Fibroblast of skin of right quadriceps (primary cell): ENCODE measurements around the gene CXCL10.
A peak's percentile ranks its signal among the peaks of the same experiment; 100 is the strongest.
"Not testable (repeated sequence)": the region's sequence is repeated elsewhere in the genome, so short reads cannot be mapped to it uniquely, and the experiment has no call there.

Source experiments
- DNase-seq: peaks from one replicate; pipeline ENCODE4 v3.0.0-alpha.2; 2013

The CXCL10 gene

GRCh38 chr4:76023389-76023788 lies at the start of gene CXCL10:
Gene CXCL10 (minus strand): TSS chr4:76023497. CDS start chr4:76023431, 66 bp downstream.
- no peak for DNase-seq

- DNase-seq = no peak
These were observed 49.5 kb upstream of the CXCL10 start for GRCh38 chr4:76072760-76073159.

GRCh38 chr4:76067652-76068286 lies 44.5 kb upstream of the CXCL10 start:
- DNase-seq = peak; percentile 58

- DNase-seq = no peak
These were observed 43.2 kb upstream of the CXCL10 start for GRCh38 chr4:76066546-76066945.

GRCh38 chr4:76061982-76062381 lies 38.7 kb upstream of the CXCL10 start:
- no peak for DNase-seq

GRCh38 chr4:76061421-76061820 lies 38.1 kb upstream of the CXCL10 start:
- no peak for DNase-seq

GRCh38 chr4:76060506-76060905 lies 37.2 kb upstream of the CXCL10 start:
- no peak for DNase-seq

- no peak for DNase-seq
These were observed 36.5 kb upstream of the CXCL10 start for GRCh38 chr4:76059750-76060149.

- no peak for DNase-seq
These were observed 35.7 kb upstream of the CXCL10 start for GRCh38 chr4:76058888-76059426.

- DNase-seq = no peak
These were observed 35.0 kb upstream of the CXCL10 start for GRCh38 chr4:76058302-76058701.

- DNase-seq = no peak
These were observed 32.1 kb upstream of the CXCL10 start for GRCh38 chr4:76055421-76055820.

- no peak for DNase-seq
These were observed 31.7 kb upstream of the CXCL10 start for GRCh38 chr4:76055016-76055415.

GRCh38 chr4:76053730-76054129 lies 30.4 kb upstream of the CXCL10 start:
- no peak for DNase-seq

- not testable (repeated sequence) for DNase-seq
These were observed 27.3 kb upstream of the CXCL10 start for GRCh38 chr4:76050560-76051050.

GRCh38 chr4:76049860-76050416 lies 26.6 kb upstream of the CXCL10 start:
- DNase-seq = not testable (repeated sequence)

- not testable (repeated sequence) for DNase-seq
These were observed 21.4 kb upstream of the CXCL10 start for GRCh38 chr4:76044686-76045085.

- DNase-seq = not testable (repeated sequence)
These were observed 20.0 kb upstream of the CXCL10 start for GRCh38 chr4:76043306-76043705.

- DNase-seq = not testable (repeated sequence)
These were observed 19.1 kb upstream of the CXCL10 start for GRCh38 chr4:76042241-76042998.

- DNase-seq = no peak
These were observed 13.6 kb upstream of the CXCL10 start for GRCh38 chr4:76036855-76037254.

- no peak for DNase-seq
These were observed 12.6 kb upstream of the CXCL10 start, which contains the start of gene CXCL11 for GRCh38 chr4:76035799-76036380. Gene CXCL11 (minus strand): TSS chr4:76036070. CDS start chr4:76035987, 83 bp downstream.

GRCh38 chr4:76035141-76035540 lies 11.8 kb upstream of the CXCL10 start:
- DNase-seq = no peak

GRCh38 chr4:76029300-76029699 lies 6.0 kb upstream of the CXCL10 start:
- no peak for DNase-seq

GRCh38 chr4:76028350-76028765 lies 5.1 kb upstream of the CXCL10 start:
- no peak for DNase-seq
